ENCODE data around the gene MAPK8.

MAPK8 gene

DNA sequence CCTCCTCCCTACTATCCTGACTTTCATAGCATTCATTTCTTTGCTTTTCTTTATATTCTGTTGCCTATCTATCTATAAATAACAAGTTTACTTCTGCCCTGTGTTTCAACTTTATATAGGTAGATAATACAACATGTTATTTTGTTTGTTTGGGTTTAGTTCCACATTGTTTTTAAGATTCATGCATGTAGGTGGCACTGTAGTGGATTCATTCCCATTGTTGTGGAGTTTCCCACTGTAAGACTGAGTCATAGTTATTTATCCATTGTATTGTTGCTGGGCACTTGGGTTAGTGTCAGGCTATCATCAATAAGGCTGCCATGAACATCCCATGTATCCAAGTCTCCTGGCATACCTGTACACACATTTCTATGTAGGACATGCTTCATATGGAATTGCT lies 170.7 kb downstream of the MAPK8 start:
- no peak for DNase-seq (ENCODE audit: low read depth)

DNA sequence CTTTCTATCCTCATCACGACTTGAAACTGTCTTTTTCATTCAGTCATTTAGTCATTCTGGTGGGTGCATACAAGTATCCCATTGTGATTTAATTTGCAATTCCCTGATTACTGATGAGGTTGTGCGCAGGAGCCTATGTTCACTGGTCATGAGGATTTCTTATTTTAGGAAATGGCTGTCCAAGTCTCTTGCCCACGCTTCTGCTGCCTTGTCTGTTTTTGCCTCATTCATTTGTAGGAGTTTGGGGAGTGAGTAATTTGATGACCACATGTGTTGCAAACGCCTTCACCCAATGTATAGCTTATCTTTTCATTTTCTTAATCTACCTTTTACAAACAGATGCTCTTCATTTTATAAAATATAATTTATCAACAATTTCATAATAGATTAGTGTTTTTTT lies 171.1 kb downstream of the MAPK8 start:
- DNase-seq (ENCODE audit: low read depth) = no peak

- DNase-seq (ENCODE audit: low read depth) = no peak
Observed at GRCh38 chr10:48478469-48478868, 172.0 kb downstream of the MAPK8 start.

- DNase-seq (ENCODE audit: low read depth) = no peak
Observed at GRCh38 chr10:48478980-48479811, 172.7 kb downstream of the MAPK8 start.

GRCh38 chr10:48480397-48481374 lies 174.2 kb downstream of the MAPK8 start:
- no peak for DNase-seq (ENCODE audit: low read depth)

DNA sequence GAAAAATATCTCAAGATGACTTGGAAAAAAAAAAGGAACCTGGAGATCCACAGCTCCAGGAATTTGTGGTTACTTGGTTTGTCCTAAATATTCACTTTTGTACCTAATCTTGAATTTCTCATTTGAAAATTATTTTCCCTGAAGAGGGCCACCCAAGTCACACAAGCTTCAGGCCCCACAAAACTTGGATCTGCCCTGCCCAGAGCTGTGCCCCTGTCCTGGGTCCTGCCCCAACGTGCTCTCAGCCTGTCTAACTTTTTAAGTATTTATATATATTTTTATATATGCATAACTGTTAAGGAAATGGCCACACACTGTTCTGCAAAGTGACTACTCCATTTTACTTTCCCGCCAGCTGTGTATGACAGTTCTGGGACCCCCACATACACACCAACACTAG lies 174.9 kb downstream of the MAPK8 start:
- no peak for DNase-seq (ENCODE audit: low read depth)

GRCh38 chr10:48482207-48482606 lies 175.7 kb downstream of the MAPK8 start:
- DNase-seq (ENCODE audit: low read depth) = no peak

GRCh38 chr10:48484911-48485310 lies 178.4 kb downstream of the MAPK8 start:
- DNase-seq (ENCODE audit: low read depth) = no peak

DNA sequence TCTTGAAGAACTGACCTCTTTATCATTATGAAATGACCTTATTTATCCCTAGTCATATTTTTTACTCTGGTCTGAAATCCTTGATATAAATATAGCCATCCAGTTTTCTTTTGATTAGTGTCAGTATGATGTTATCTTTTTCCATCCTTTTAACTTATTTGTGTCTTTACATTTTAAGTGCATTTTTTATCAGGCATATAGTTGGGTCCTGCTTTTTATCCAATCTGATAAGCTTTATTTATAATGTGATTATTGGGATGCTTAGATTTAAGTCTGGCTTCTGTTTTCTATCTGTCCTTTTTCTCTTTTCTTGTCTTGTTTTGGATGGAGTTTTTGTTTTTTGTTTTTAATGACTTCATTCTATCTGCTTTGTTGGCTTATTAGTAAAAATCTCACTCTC lies 179.2 kb downstream of the MAPK8 start:
- DNase-seq (ENCODE audit: low read depth) = no peak

DNA sequence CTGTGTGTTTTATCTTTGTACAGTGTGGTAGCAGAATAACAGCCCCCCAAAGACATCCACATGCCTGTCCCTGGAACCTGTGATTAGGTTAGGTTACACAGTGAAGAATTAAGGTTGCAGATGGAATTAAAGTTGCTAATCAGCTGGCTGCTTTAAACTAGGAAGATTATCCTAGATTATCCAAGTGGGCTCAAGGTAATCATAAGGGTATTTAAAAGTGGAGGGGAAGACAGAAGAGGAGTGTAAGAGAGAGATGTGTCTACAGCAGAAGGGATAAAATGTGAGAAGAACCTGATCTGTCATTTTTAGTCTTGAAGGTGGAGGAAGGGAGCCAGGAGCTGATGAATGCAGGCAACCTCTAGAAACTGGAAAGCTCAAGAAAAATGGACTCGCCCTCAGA lies 180.8 kb downstream of the MAPK8 start:
- no peak for DNase-seq (ENCODE audit: low read depth)
